ENCODE measurements around the gene SLF2.

GRCh38 chr10:101014230-101014884 is 101.6 kb downstream of the SLF2 start:
- TF ChIP-seq, protein P1, sequence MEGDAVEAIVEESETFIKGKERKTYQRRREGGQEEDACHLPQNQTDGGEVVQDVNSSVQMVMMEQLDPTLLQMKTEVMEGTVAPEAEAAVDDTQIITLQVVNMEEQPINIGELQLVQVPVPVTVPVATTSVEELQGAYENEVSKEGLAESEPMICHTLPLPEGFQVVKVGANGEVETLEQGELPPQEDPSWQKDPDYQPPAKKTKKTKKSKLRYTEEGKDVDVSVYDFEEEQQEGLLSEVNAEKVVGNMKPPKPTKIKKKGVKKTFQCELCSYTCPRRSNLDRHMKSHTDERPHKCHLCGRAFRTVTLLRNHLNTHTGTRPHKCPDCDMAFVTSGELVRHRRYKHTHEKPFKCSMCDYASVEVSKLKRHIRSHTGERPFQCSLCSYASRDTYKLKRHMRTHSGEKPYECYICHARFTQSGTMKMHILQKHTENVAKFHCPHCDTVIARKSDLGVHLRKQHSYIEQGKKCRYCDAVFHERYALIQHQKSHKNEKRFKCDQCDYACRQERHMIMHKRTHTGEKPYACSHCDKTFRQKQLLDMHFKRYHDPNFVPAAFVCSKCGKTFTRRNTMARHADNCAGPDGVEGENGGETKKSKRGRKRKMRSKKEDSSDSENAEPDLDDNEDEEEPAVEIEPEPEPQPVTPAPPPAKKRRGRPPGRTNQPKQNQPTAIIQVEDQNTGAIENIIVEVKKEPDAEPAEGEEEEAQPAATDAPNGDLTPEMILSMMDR (IDR thresholded peaks at IDR 0.05) = peak in 1 of 3 donors; percentile 74
- TF ChIP-seq POLR2A (IDR thresholded peaks at IDR 0.05) = no peak

Measured in lower leg skin (tissue), 3 donors.